HG02798 (cell line): ENCODE measurements around the gene SLC15A5.
A peak's percentile ranks its signal among the peaks of the same experiment; 100 is the strongest.

ENCODE experiments used
- ATAC-seq: cut with Tn5 transposase; IDR thresholded peaks from one replicate; pipeline ENCODE4 v1.9.1; 2021; ENCODE audit warnings: mild to moderate bottlenecking; ENCODE audit not compliant: unreplicated experiment, poor library complexity

SLC15A5 gene

GRCh38 chr12:16189849-16190248 lies 87.6 kb downstream of the SLC15A5 start:
- ATAC-seq, result no peak

GRCh38 chr12:16187660-16188059 lies 89.8 kb downstream of the SLC15A5 start:
- no peak for ATAC-seq

- no peak for ATAC-seq
Observed at GRCh38 chr12:16184681-16185080, 92.8 kb downstream of the SLC15A5 start.

GRCh38 chr12:16183541-16183940 lies 93.9 kb downstream of the SLC15A5 start:
- ATAC-seq, result no peak

- no peak for ATAC-seq
Observed at GRCh38 chr12:16175840-16176239, 101.6 kb downstream of the SLC15A5 start.

- ATAC-seq, result no peak
Observed at GRCh38 chr12:16174282-16174681, 103.2 kb downstream of the SLC15A5 start.

GRCh38 chr12:16171348-16171747 lies 106.1 kb downstream of the SLC15A5 start:
- ATAC-seq, result no peak

- ATAC-seq, result no peak
Observed at GRCh38 chr12:16168078-16168477, 109.4 kb downstream of the SLC15A5 start.

GRCh38 chr12:16166563-16167470 lies 110.7 kb downstream of the SLC15A5 start:
- ATAC-seq, result no peak

- peak; percentile 47 for ATAC-seq
Observed at GRCh38 chr12:16165506-16165905, 112.0 kb downstream of the SLC15A5 start.

GRCh38 chr12:16163901-16164300 lies 113.6 kb downstream of the SLC15A5 start:
- ATAC-seq, result no peak

- ATAC-seq, result no peak
Observed at GRCh38 chr12:16163146-16163545, 114.3 kb downstream of the SLC15A5 start.

GRCh38 chr12:16159571-16159970 lies 117.9 kb downstream of the SLC15A5 start:
- ATAC-seq, result no peak

- ATAC-seq, result no peak
Observed at GRCh38 chr12:16158050-16158449, 119.4 kb downstream of the SLC15A5 start.

GRCh38 chr12:16155938-16156337 lies 121.5 kb downstream of the SLC15A5 start:
- no peak for ATAC-seq

GRCh38 chr12:16154990-16155389 lies 122.5 kb downstream of the SLC15A5 start:
- ATAC-seq, result no peak

- ATAC-seq, result no peak
Observed at GRCh38 chr12:16152885-16153673, 124.4 kb downstream of the SLC15A5 start.

- ATAC-seq, result no peak
Observed at GRCh38 chr12:16150276-16150675, 127.2 kb downstream of the SLC15A5 start.

GRCh38 chr12:16148938-16149337 lies 128.5 kb downstream of the SLC15A5 start:
- ATAC-seq, result no peak
